SK-N-SH treated with all-trans-retinoic acid at 6 μM for 48 hours (cell line): ENCODE results near the gene PLXNA4.

ENCODE experiments used
- TCF4 ChIP-seq: fragments of 250-450 bp; sonication (Bioruptor Pico); IDR thresholded peaks from 2 replicates; pipeline ENCODE4 v1.8.0; 2021; ENCODE audit warnings: mild to moderate bottlenecking, moderate library complexity, borderline replicate concordance
- ZNF8 ChIP-seq: fragments of 450-650 bp; formaldehyde crosslinking; IDR thresholded peaks from 2 replicates; pipeline ENCODE4 v1.5.0; 2020; ENCODE audit warnings: mild to moderate bottlenecking, moderate library complexity
- TF ChIP-seq, protein P1 (sequence below): fragments of 250-450 bp; sonication (Bioruptor Pico); IDR thresholded peaks from 2 replicates; pipeline ENCODE4 v1.8.0; 2020; ENCODE audit warnings: mild to moderate bottlenecking, moderate library complexity, borderline replicate concordance
- TF ChIP-seq, protein P2 (sequence below): fragments of 250-450 bp; sonication (Bioruptor Pico); IDR thresholded peaks from 2 replicates; pipeline ENCODE4 v1.5.1; 2021; ENCODE audit warnings: mild to moderate bottlenecking, moderate library complexity
- TF ChIP-seq, protein P3 (sequence below): fragments of 250-450 bp; sonication (Bioruptor Pico); IDR thresholded peaks from 2 replicates; pipeline ENCODE4 v1.5.0; 2020; ENCODE audit warnings: mild to moderate bottlenecking, moderate library complexity

DNA sequence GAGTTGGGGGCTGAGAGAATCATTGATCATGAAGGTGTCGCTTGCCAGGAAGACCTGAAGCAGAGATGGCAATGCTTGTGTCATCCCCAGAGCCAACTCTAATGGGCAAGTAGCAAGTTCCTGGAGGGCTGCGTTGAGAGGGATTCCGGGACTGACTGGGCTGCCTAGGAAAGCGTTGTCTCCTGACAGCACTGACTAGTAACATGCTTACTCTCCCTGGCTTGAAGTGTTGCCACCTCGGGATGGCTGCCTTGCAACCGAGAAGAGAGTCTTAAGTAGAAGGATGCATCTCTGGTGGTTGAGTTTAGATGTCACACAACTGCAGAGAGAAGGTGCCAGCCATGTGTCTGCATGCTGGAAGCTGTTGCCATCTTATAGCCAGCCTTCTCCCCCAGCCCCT lies 453.4 kb downstream of the PLXNA4 start:
- TF ChIP-seq, protein P1, sequence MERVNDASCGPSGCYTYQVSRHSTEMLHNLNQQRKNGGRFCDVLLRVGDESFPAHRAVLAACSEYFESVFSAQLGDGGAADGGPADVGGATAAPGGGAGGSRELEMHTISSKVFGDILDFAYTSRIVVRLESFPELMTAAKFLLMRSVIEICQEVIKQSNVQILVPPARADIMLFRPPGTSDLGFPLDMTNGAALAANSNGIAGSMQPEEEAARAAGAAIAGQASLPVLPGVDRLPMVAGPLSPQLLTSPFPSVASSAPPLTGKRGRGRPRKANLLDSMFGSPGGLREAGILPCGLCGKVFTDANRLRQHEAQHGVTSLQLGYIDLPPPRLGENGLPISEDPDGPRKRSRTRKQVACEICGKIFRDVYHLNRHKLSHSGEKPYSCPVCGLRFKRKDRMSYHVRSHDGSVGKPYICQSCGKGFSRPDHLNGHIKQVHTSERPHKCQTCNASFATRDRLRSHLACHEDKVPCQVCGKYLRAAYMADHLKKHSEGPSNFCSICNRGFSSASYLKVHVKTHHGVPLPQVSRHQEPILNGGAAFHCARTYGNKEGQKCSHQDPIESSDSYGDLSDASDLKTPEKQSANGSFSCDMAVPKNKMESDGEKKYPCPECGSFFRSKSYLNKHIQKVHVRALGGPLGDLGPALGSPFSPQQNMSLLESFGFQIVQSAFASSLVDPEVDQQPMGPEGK (CRISPR knock-in tag): no peak
- TF ChIP-seq TCF4 (no peak), ZNF8 (no peak)
- TF ChIP-seq, protein P2, sequence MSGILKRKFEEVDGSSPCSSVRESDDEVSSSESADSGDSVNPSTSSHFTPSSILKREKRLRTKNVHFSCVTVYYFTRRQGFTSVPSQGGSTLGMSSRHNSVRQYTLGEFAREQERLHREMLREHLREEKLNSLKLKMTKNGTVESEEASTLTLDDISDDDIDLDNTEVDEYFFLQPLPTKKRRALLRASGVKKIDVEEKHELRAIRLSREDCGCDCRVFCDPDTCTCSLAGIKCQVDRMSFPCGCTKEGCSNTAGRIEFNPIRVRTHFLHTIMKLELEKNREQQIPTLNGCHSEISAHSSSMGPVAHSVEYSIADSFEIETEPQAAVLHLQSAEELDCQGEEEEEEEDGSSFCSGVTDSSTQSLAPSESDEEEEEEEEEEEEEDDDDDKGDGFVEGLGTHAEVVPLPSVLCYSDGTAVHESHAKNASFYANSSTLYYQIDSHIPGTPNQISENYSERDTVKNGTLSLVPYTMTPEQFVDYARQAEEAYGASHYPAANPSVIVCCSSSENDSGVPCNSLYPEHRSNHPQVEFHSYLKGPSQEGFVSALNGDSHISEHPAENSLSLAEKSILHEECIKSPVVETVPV (CRISPR knock-in tag): no peak
- TF ChIP-seq, protein P3, sequence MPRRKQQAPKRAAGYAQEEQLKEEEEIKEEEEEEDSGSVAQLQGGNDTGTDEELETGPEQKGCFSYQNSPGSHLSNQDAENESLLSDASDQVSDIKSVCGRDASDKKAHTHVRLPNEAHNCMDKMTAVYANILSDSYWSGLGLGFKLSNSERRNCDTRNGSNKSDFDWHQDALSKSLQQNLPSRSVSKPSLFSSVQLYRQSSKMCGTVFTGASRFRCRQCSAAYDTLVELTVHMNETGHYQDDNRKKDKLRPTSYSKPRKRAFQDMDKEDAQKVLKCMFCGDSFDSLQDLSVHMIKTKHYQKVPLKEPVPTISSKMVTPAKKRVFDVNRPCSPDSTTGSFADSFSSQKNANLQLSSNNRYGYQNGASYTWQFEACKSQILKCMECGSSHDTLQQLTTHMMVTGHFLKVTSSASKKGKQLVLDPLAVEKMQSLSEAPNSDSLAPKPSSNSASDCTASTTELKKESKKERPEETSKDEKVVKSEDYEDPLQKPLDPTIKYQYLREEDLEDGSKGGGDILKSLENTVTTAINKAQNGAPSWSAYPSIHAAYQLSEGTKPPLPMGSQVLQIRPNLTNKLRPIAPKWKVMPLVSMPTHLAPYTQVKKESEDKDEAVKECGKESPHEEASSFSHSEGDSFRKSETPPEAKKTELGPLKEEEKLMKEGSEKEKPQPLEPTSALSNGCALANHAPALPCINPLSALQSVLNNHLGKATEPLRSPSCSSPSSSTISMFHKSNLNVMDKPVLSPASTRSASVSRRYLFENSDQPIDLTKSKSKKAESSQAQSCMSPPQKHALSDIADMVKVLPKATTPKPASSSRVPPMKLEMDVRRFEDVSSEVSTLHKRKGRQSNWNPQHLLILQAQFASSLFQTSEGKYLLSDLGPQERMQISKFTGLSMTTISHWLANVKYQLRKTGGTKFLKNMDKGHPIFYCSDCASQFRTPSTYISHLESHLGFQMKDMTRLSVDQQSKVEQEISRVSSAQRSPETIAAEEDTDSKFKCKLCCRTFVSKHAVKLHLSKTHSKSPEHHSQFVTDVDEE (CRISPR knock-in tag): no peak
